WTC11 (cell line): ENCODE data around the gene SPATA25.

Experiments used
- CBFB ChIP-seq: sonication (generic); formaldehyde crosslinking; IDR thresholded peaks from 2 replicates; pipeline ENCODE4 v1.8.1; 2022; ENCODE audit warnings: mild to moderate bottlenecking, low read depth, missing genetic modification reagents
- CREB1 ChIP-seq: sonication (generic); formaldehyde crosslinking; IDR thresholded peaks from 2 replicates; pipeline ENCODE4 v1.8.0; 2023; ENCODE audit warnings: mild to moderate bottlenecking, missing genetic modification reagents
- ELF4 ChIP-seq: sonication (generic); formaldehyde crosslinking; IDR thresholded peaks from 2 replicates; pipeline ENCODE4 v1.8.1; 2022; ENCODE audit warnings: low read depth, mild to moderate bottlenecking, moderate library complexity, missing genetic modification reagents
- TEAD4 ChIP-seq: sonication (generic); formaldehyde crosslinking; IDR thresholded peaks from 2 replicates; pipeline ENCODE4 v1.8.0; 2022; ENCODE audit warnings: mild to moderate bottlenecking, missing genetic modification reagents
- ZNF317 ChIP-seq: sonication (generic); formaldehyde crosslinking; IDR thresholded peaks from 2 replicates; pipeline ENCODE4 v1.8.1; 2023; ENCODE audit warnings: low read depth, mild to moderate bottlenecking, moderate library complexity, missing genetic modification reagents, borderline replicate concordance
- TF ChIP-seq, protein P1 (sequence below): sonication (generic); formaldehyde crosslinking; conservative IDR thresholded peaks from 2 replicates; pipeline ENCODE4 v1.8.1; 2022; ENCODE audit warnings: mild to moderate bottlenecking, missing genetic modification reagents
- TF ChIP-seq, protein P2 (sequence below): sonication (generic); formaldehyde crosslinking; IDR thresholded peaks from 2 replicates; pipeline ENCODE4 v1.8.1; 2023; ENCODE audit warnings: mild to moderate bottlenecking, missing genetic modification reagents, moderate library complexity
- TF ChIP-seq, protein P3 (sequence below): fragments of 200-600 bp; IDR thresholded peaks from 2 replicates; pipeline ENCODE4 v1.8.0; 2022; ENCODE audit warnings: antibody characterized with exemption
- TF ChIP-seq, protein P4 (sequence below): sonication (generic); formaldehyde crosslinking; IDR thresholded peaks from 2 replicates; pipeline ENCODE4 v1.8.0; 2022; ENCODE audit warnings: mild to moderate bottlenecking, missing genetic modification reagents
- TF ChIP-seq, protein P5 (sequence below): sonication (generic); formaldehyde crosslinking; IDR thresholded peaks from 2 replicates; pipeline ENCODE4 v1.8.1; 2022; ENCODE audit warnings: missing genetic modification reagents, borderline replicate concordance
- TF ChIP-seq, protein P6 (sequence below): fragments of 250-450 bp; sonication (Bioruptor Pico); conservative IDR thresholded peaks from 2 replicates; pipeline ENCODE4 v1.9.0; 2021; ENCODE audit warnings: mild to moderate bottlenecking
- TF ChIP-seq, protein P7 (sequence below): sonication (generic); formaldehyde crosslinking; IDR thresholded peaks from 2 replicates; pipeline ENCODE4 v1.8.0; 2022; ENCODE audit warnings: missing genetic modification reagents
- TF ChIP-seq, protein P8 (sequence below): sonication (generic); formaldehyde crosslinking; IDR thresholded peaks from 2 replicates; pipeline ENCODE4 v1.8.0; 2022; ENCODE audit warnings: mild to moderate bottlenecking, missing genetic modification reagents

DNA sequence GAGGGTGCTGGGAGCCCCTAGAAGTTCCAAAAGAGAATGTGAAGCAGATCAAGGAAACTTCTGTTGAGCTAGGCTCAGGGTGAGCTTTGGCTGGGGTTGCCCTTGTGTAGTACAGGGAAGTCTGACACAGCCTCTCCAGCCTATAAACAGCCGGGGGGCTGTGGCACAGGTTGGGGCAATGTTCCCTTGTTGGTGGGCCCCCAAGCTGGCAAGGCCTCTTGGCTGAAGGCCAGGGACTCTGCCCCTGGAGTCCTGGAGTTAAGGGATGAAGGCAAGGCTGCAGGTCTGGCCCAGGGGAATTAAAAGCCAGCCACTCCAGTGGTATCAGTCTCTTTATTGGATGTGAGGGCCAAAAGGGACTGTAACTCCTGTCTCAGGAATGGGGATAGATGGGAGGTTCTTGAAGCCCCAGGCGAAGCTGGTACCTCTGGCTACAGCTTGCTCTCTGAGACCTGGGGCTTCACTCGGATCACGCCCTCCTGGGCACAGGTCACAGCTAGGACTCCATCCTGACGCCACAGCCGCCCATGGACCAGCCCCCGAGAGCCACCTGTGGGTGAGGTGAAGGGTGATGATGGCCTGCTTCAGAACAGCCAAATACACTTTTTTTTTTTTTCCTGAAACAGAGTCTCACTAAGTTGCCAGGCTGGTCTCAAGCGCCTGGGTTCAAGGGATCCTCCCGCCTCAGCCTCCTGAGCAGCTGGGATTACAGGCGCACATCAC, 45.9 kb downstream of the SPATA25 start:
- TF ChIP-seq, protein P1, sequence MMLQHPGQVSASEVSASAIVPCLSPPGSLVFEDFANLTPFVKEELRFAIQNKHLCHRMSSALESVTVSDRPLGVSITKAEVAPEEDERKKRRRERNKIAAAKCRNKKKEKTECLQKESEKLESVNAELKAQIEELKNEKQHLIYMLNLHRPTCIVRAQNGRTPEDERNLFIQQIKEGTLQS (CRISPR knock-in tag) = no peak
- TF ChIP-seq, protein P2, sequence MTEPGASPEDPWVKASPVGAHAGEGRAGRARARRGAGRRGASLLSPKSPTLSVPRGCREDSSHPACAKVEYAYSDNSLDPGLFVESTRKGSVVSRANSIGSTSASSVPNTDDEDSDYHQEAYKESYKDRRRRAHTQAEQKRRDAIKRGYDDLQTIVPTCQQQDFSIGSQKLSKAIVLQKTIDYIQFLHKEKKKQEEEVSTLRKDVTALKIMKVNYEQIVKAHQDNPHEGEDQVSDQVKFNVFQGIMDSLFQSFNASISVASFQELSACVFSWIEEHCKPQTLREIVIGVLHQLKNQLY (CRISPR knock-in tag) = no peak
- TF ChIP-seq, protein P3, sequence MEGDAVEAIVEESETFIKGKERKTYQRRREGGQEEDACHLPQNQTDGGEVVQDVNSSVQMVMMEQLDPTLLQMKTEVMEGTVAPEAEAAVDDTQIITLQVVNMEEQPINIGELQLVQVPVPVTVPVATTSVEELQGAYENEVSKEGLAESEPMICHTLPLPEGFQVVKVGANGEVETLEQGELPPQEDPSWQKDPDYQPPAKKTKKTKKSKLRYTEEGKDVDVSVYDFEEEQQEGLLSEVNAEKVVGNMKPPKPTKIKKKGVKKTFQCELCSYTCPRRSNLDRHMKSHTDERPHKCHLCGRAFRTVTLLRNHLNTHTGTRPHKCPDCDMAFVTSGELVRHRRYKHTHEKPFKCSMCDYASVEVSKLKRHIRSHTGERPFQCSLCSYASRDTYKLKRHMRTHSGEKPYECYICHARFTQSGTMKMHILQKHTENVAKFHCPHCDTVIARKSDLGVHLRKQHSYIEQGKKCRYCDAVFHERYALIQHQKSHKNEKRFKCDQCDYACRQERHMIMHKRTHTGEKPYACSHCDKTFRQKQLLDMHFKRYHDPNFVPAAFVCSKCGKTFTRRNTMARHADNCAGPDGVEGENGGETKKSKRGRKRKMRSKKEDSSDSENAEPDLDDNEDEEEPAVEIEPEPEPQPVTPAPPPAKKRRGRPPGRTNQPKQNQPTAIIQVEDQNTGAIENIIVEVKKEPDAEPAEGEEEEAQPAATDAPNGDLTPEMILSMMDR = no peak
- TF ChIP-seq CREB1 (CRISPR knock-in tag) = no peak
- no peak for TF ChIP-seq TEAD4 (CRISPR knock-in tag)
- TF ChIP-seq ELF4 (CRISPR knock-in tag) = no peak
- no peak for TF ChIP-seq CBFB
- TF ChIP-seq ZNF317 = no peak
- TF ChIP-seq, protein P4, sequence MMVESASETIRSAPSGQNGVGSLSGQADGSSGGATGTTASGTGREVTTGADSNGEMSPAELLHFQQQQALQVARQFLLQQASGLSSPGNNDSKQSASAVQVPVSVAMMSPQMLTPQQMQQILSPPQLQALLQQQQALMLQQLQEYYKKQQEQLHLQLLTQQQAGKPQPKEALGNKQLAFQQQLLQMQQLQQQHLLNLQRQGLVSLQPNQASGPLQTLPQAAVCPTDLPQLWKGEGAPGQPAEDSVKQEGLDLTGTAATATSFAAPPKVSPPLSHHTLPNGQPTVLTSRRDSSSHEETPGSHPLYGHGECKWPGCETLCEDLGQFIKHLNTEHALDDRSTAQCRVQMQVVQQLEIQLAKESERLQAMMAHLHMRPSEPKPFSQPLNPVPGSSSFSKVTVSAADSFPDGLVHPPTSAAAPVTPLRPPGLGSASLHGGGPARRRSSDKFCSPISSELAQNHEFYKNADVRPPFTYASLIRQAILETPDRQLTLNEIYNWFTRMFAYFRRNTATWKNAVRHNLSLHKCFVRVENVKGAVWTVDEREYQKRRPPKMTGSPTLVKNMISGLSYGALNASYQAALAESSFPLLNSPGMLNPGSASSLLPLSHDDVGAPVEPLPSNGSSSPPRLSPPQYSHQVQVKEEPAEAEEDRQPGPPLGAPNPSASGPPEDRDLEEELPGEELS (CRISPR knock-in tag) = no peak
- TF ChIP-seq, protein P5, sequence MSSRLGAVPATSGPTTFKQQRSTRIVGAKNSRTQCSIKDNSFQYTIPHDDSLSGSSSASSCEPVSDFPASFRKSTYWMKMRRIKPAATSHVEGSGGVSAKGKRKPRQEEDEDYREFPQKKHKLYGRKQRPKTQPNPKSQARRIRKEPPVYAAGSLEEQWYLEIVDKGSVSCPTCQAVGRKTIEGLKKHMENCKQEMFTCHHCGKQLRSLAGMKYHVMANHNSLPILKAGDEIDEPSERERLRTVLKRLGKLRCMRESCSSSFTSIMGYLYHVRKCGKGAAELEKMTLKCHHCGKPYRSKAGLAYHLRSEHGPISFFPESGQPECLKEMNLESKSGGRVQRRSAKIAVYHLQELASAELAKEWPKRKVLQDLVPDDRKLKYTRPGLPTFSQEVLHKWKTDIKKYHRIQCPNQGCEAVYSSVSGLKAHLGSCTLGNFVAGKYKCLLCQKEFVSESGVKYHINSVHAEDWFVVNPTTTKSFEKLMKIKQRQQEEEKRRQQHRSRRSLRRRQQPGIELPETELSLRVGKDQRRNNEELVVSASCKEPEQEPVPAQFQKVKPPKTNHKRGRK (CRISPR knock-in tag) = no peak
- TF ChIP-seq, protein P6, sequence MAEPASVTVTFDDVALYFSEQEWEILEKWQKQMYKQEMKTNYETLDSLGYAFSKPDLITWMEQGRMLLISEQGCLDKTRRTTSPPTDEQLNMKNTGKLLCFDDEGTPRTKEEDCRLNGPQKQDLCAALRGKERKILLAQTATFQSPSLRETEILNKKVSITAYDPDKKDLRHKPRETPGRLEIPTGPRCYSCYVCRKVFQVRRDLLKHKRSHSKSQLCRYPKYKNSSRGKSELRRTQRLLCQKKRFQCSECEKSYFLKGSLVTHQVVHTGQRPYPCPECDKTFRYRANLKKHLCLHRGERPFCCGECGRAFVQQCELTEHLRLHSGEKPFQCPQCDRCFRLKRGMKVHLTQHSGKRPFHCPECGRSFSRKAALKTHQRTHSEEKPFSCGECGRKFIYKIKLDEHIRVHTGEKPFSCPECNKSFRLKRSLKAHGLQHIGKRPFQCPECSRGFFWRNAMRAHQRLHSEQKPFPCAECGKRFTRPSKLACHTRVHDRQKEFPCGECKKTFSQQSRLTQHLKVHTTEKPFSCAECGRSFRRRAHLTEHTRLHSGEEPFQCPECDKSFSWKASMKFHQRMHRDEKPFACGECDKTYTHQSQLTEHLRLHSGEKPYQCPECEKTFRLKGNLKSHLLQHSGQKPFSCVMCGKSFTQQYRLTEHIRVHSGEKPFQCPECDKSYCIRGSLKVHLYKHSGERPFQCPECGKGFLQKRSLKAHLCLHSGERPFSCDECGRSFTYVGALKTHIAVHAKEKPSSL (CRISPR knock-in tag) = no peak
- TF ChIP-seq, protein P7, sequence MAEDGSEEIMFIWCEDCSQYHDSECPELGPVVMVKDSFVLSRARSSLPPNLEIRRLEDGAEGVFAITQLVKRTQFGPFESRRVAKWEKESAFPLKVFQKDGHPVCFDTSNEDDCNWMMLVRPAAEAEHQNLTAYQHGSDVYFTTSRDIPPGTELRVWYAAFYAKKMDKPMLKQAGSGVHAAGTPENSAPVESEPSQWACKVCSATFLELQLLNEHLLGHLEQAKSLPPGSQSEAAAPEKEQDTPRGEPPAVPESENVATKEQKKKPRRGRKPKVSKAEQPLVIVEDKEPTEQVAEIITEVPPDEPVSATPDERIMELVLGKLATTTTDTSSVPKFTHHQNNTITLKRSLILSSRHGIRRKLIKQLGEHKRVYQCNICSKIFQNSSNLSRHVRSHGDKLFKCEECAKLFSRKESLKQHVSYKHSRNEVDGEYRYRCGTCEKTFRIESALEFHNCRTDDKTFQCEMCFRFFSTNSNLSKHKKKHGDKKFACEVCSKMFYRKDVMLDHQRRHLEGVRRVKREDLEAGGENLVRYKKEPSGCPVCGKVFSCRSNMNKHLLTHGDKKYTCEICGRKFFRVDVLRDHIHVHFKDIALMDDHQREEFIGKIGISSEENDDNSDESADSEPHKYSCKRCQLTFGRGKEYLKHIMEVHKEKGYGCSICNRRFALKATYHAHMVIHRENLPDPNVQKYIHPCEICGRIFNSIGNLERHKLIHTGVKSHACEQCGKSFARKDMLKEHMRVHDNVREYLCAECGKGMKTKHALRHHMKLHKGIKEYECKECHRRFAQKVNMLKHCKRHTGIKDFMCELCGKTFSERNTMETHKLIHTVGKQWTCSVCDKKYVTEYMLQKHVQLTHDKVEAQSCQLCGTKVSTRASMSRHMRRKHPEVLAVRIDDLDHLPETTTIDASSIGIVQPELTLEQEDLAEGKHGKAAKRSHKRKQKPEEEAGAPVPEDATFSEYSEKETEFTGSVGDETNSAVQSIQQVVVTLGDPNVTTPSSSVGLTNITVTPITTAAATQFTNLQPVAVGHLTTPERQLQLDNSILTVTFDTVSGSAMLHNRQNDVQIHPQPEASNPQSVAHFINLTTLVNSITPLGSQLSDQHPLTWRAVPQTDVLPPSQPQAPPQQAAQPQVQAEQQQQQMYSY (CRISPR knock-in tag) = no peak
- TF ChIP-seq, protein P8, sequence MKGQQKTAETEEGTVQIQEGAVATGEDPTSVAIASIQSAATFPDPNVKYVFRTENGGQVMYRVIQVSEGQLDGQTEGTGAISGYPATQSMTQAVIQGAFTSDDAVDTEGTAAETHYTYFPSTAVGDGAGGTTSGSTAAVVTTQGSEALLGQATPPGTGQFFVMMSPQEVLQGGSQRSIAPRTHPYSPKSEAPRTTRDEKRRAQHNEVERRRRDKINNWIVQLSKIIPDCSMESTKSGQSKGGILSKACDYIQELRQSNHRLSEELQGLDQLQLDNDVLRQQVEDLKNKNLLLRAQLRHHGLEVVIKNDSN (CRISPR knock-in tag) = no peak
